HepG2 (cell line): ENCODE results near the gene PIN4. TPM values are rescaled to one million over a fixed set of nuclear protein-coding genes. Genes with fewer than 3 reads are reported as not detected.

ENCODE experiments used
- ATAC-seq: fragments of 200-7000 bp; cut with Tn5 transposase; 3 replicates; pipeline ENCODE4 v1.9.1; 2020; ENCODE audit warnings: mild to moderate bottlenecking, moderate library complexity
- BruUV-seq: library from RNA; stranded (reverse); fragments of 400-500 nt; replicated peaks from 2 replicates; lab custom pipeline; 2021; lab: Mats Ljungman, UMichigan
- CTCF ChIA-PET: fragments of 300-600 bp; formaldehyde crosslinking; extraction: SDS; loops from one replicate; lab custom pipeline; 2021; ENCODE audit warnings: low total read pairs, inconsistent platforms, low intra/inter-chr PET ratio; lab: Yijun Ruan, JAX
- POLR2A ChIA-PET: fragments of 350-600 bp; sonication (Branson Sonifier 250); formaldehyde crosslinking; loops from one replicate; lab custom pipeline; 2020; ENCODE audit warnings: antibody characterized with exemption, inconsistent platforms; lab: Yijun Ruan, JAX
- DNase-seq: peaks from one replicate; pipeline ENCODE4 v3.0.0-alpha.2; 2015; ENCODE audit warnings: low spot score
- FAIRE-seq: peaks from 3 replicates; lab custom pipeline; 2011; peaks lifted over from hg19 to GRCh38; lab: Jason Lieb, UNC
- H2AFZ ChIP-seq: one replicate; pipeline ENCODE4 v1.6.1; 2011; ENCODE audit warnings: low read length, inconsistent platforms
- H3K27ac ChIP-seq: fragments of 300-600 bp; 3 replicates; pipeline ENCODE4 v1.8.0; 2011; ENCODE audit warnings: mixed run types, mild to moderate bottlenecking, mixed read lengths, low read length, inconsistent platforms; ENCODE audit not compliant: insufficient read depth; ENCODE audit errors: extremely low read length
- H3K27me3 ChIP-seq, 2 experiments: fragments of 200-600 bp in 1 of 2; 2 replicates in 1 of 2; 3 replicates in 1 of 2; pipeline versions ENCODE4 v1.6.0 to v1.8.0; 2011; ENCODE audit warnings: low read length in 2 of 2, mild to moderate bottlenecking in 2 of 2, moderate library complexity in 2 of 2, inconsistent platforms in 1 of 2; ENCODE audit not compliant: insufficient read depth in 2 of 2, control insufficient read depth in 1 of 2
- H3K36me3 ChIP-seq, 2 experiments: fragments of 200-600 bp in 1 of 2; replicated peaks in 1 of 2; 2 replicates in 1 of 2; 3 replicates in 1 of 2; pipeline versions ENCODE4 v1.5.1 to v1.8.0; 2011; ENCODE audit warnings: low read length in 2 of 2, inconsistent platforms in 1 of 2; ENCODE audit not compliant: insufficient read depth in 2 of 2, control insufficient read depth in 1 of 2
- H3K4me1 ChIP-seq: 2 replicates; pipeline ENCODE4 v1.5.1; 2012; ENCODE audit warnings: low read length, inconsistent platforms; ENCODE audit not compliant: insufficient read depth
- H3K4me2 ChIP-seq: 2 replicates; pipeline ENCODE4 v1.6.0; 2011; ENCODE audit warnings: low read depth, low read length, inconsistent platforms
- H3K4me3 ChIP-seq, 3 experiments: fragments of 200-600 bp in 1 of 3; sonication (generic), shearing (Covaris generic) in 1 of 3; replicated peaks in 1 of 3; 2 replicates each; pipeline ENCODE4 v1.5.1; 2011 to 2016; ENCODE audit warnings: low read length in 3 of 3, inconsistent platforms in 2 of 3, low read depth in 2 of 3, mild to moderate bottlenecking in 2 of 3, control low read depth in 1 of 3, mixed read lengths in 1 of 3; ENCODE audit not compliant: insufficient read depth in 1 of 3
- H3K79me2 ChIP-seq: one replicate; pipeline ENCODE4 v1.6.1; 2011; ENCODE audit warnings: low read length, inconsistent platforms; ENCODE audit not compliant: insufficient read depth
- H3K9ac ChIP-seq: 2 replicates; pipeline ENCODE4 v1.6.0; 2011; ENCODE audit warnings: mild to moderate bottlenecking, low read depth, low read length, inconsistent platforms; ENCODE audit not compliant: insufficient read depth
- H3K9me3 ChIP-seq: 2 replicates; pipeline ENCODE4 v1.5.1; 2012; ENCODE audit warnings: mild to moderate bottlenecking, low read length
- H4K20me1 ChIP-seq: 2 replicates; pipeline ENCODE4 v1.6.0; 2011; ENCODE audit warnings: inconsistent platforms, mild to moderate bottlenecking, low read length, moderate library complexity; ENCODE audit not compliant: insufficient read depth
- CHCHD3 ChIP-seq: sonication (generic); formaldehyde crosslinking; IDR thresholded peaks from 2 replicates; pipeline ENCODE4 v1.8.0; 2022; ENCODE audit warnings: mild to moderate bottlenecking, missing genetic modification reagents, moderate library complexity
- CTCF ChIP-seq: sonication (generic); formaldehyde crosslinking; IDR thresholded peaks from 2 replicates; pipeline ENCODE4 v1.5.0; 2020; ENCODE audit warnings: mild to moderate bottlenecking, missing genetic modification reagents, moderate library complexity
- RAD21 ChIP-seq: fragments of 450-650 bp; formaldehyde crosslinking; IDR thresholded peaks from 2 replicates; pipeline ENCODE4 v1.5.0; 2020; ENCODE audit warnings: mild to moderate bottlenecking
- SMC3 ChIP-seq: IDR thresholded peaks from 2 replicates; pipeline ENCODE4 v1.6.1; 2011; ENCODE audit warnings: low read length, improper control_type of control experiment
- STAG1 ChIP-seq: sonication (generic); formaldehyde crosslinking; IDR thresholded peaks from 2 replicates; pipeline ENCODE4 v1.4.0; 2020; ENCODE audit warnings: missing genetic modification reagents
- ZNF124 ChIP-seq: sonication (generic); formaldehyde crosslinking; IDR thresholded peaks from 2 replicates; pipeline ENCODE4 v1.4.0; 2020; ENCODE audit warnings: missing genetic modification reagents
- WGBS: methylation state at CpG from one replicate; pipeline ENCODE4 v1.1.6; 2017; ENCODE audit warnings: low lambda C conversion rate; 5-methylcytosine and 5-hydroxymethylcytosine counted together
- in situ Hi-C: cut with HindIII; loops from 2 replicates; pipeline ENCODE4 v1.10.0; 2017; ENCODE audit warnings: low pct_unique_long_range_greater_than_20kb; ENCODE audit not compliant: extremely low pct_ligation_motif_present
- intact Hi-C: fragments of 100-400 bp; cut with micrococcal nuclease; formaldehyde crosslinking; loops from one replicate; pipeline ENCODE4 v1.10.0; 2022; ENCODE audit not compliant: unreplicated experiment
- polyA plus RNA-seq, 8 experiments: library from polyadenylated mRNA; depleted of rRNA in 3 of 8; stranded (reverse) in 7 of 8; unstranded in 1 of 8; fragments of >200 nt; fragmentation: Illumina TruSeq in 4 of 8; extraction: Trizol in 4 of 8; gene quantifications; 2 replicates each; pipeline versions ENCODE4 v1.2.1 to v1.2.3, GENCODE V29; 2011 to 2016; ENCODE audit warnings: low read depth in 4 of 8, missing spikeins in 1 of 8, mixed read lengths in 1 of 8; ENCODE audit not compliant: insufficient read depth in 1 of 8
- total RNA-seq, 5 experiments: library from RNA; depleted of rRNA; stranded (reverse); fragments of >200 nt; fragmentation: Illumina TruSeq; extraction: Trizol; gene quantifications; 2 replicates each; pipeline ENCODE4 v1.2.3, GENCODE V29; 2016; ENCODE audit warnings: low read depth in 1 of 5
- TF ChIP-seq, protein P1 (sequence below): sonication (generic); IDR thresholded peaks from 2 replicates; pipeline ENCODE4 v1.6.1; 2016; ENCODE audit warnings: low read depth, borderline replicate concordance
- TF ChIP-seq, protein P2 (sequence below): sonication (generic); formaldehyde crosslinking; IDR thresholded peaks from 2 replicates; pipeline ENCODE4 v1.5.0; 2020; ENCODE audit warnings: missing genetic modification reagents, mild to moderate bottlenecking, borderline replicate concordance

PIN4 gene
- total and polyA plus RNA-seq, 2 of the 13 experiments (the other 11 are each of a cell fraction or from before 2014, with no cell fraction given), result 12.6 to 29.5 TPM

DNA sequence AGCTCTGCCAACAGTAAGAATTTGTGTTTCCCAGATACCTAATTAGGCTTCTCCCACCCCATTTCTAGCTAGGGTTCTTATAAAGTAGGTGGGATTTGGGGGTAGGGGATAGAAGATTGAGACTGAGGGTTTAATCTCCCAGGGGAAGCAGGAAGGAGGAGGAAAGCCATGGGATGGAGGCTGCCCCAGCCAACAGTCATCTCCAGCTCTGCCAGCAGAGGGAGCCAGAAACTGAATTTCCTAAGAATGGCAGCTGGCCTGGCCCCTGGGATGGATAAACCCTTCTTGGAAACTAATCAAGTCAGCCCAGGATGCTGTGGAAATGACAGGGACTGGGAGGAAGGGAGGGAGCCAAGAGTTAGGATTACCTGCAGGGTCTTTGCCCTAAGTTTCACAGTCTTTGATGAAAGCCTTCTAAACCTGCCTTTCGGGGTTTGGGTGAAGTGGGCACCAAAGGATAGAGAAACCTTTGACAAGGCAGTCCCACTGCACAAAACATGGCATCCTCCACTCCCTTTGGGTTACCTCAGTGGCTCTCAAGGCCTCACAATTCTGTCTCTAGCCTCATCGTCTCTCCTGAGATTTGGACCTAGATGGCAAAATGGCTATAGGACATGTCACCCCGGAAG lies 64.0 kb downstream of the PIN4 start:
- TF ChIP-seq, protein P1, sequence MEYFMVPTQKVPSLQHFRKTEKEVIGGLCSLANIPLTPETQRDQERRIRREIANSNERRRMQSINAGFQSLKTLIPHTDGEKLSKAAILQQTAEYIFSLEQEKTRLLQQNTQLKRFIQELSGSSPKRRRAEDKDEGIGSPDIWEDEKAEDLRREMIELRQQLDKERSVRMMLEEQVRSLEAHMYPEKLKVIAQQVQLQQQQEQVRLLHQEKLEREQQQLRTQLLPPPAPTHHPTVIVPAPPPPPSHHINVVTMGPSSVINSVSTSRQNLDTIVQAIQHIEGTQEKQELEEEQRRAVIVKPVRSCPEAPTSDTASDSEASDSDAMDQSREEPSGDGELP, result no peak
- TF ChIP-seq CTCF, result peak; percentile 82
- peak; percentile 74 for TF ChIP-seq STAG1 (CRISPR knock-in tag)
- TF ChIP-seq, protein P2, sequence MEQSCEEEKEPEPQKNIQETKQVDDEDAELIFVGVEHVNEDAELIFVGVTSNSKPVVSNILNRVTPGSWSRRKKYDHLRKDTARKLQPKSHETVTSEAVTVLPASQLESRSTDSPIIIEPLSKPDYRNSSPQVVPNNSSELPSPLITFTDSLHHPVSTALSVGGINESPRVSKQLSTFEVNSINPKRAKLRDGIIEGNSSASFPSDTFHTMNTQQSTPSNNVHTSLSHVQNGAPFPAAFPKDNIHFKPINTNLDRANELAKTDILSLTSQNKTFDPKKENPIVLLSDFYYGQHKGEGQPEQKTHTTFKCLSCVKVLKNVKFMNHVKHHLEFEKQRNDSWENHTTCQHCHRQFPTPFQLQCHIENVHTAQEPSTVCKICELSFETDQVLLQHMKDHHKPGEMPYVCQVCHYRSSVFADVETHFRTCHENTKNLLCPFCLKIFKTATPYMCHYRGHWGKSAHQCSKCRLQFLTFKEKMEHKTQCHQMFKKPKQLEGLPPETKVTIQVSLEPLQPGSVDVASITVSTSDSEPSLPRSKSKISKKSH (CRISPR knock-in tag), result no peak
- TF ChIP-seq SMC3, result peak; percentile 61
- no peak for TF ChIP-seq CHCHD3 (CRISPR knock-in tag)
- peak; percentile 35; the same call in 1 of the 2 replicates for TF ChIP-seq RAD21 (CRISPR knock-in tag)
- TF ChIP-seq ZNF124 (CRISPR knock-in tag), result no peak
- H3K4me1 ChIP-seq, result peaks cover 14% of the 10 kb centered on the region
- H4K20me1 ChIP-seq, result no peaks in the 10 kb centered on the region
- H3K9me3 ChIP-seq, result no peaks in the 10 kb centered on the region
- no peaks in the 10 kb centered on the region for H3K79me2 ChIP-seq
- intact Hi-C loops (no loop called here), in situ Hi-C loops (no loop called here)
- CTCF ChIA-PET, result interaction anchor here (0.6 to 2.4 kb wide), 3 partner anchors 32 to 295 kb away, joined by 3 to 6 read pairs (median 4); no protein-coding TSS in a partner anchor
- no peaks in the 10 kb centered on the region for H3K36me3 ChIP-seq
- FAIRE-seq, result peak; percentile 40
- no TSS peak for BruUV-seq
- H2AFZ ChIP-seq, result no peak overlapping the region
- no peaks in the 10 kb centered on the region for H3K27me3 ChIP-seq
- H3K4me2 ChIP-seq, result no peak overlapping the region
- POLR2A ChIA-PET, result interaction anchor here (1.1 kb wide), 1 partner anchor 31 kb away, joined by 7 read pairs; the partner anchor contains the start of gene RPS4X
- ATAC-seq, result peak; percentile 88
- DNase-seq, result peak; percentile 37
- no peak overlapping the region for H3K9ac ChIP-seq
- H3K27ac ChIP-seq, result no peak overlapping the region
- WGBS, result 100% methylated on average over 2 of the region's 3 CpGs
- H3K4me3 ChIP-seq, result no peak overlapping the region
